Neural progenitor cell (in vitro differentiated cells): ENCODE results near the gene CELA2B. TPM values are rescaled to one million over a fixed set of nuclear protein-coding genes. Genes with fewer than 3 reads are reported as not detected.
A peak's percentile ranks its signal among the peaks of the same experiment; 100 is the strongest.

Source experiments
- DNase-seq: peaks from one replicate; pipeline ENCODE4 v3.0.0-alpha.2; 2016; ENCODE audit warnings: low spot score
- H2AFZ ChIP-seq: fragments of 200-600 bp; sonication (generic); replicated peaks from 2 replicates; pipeline ENCODE4 v1.6.1; 2016; ENCODE audit warnings: antibody characterized with exemption
- H3F3A ChIP-seq: fragments of 200-600 bp; sonication (generic); 2 replicates; pipeline ENCODE4 v1.6.1; 2016; ENCODE audit warnings: antibody characterized with exemption, low read depth
- H3K27ac ChIP-seq: fragments of 200-600 bp; sonication (generic); 2 replicates; pipeline ENCODE4 v1.5.1; 2016; ENCODE audit warnings: mild to moderate bottlenecking
- H3K27me3 ChIP-seq: fragments of 200-600 bp; sonication (generic); 2 replicates; pipeline ENCODE4 v1.6.1; 2016; ENCODE audit warnings: mild to moderate bottlenecking, moderate library complexity
- H3K36me3 ChIP-seq: fragments of 200-600 bp; sonication (generic); 2 replicates; pipeline ENCODE4 v1.5.1; 2016
- H3K4me1 ChIP-seq: fragments of 200-600 bp; sonication (generic); 2 replicates; pipeline ENCODE4 v1.6.1; 2016; ENCODE audit warnings: mixed run types
- H3K4me2 ChIP-seq: fragments of 200-600 bp; sonication (generic); 2 replicates; pipeline ENCODE4 v1.6.1; 2016
- H3K4me3 ChIP-seq: fragments of 200-600 bp; sonication (generic); 2 replicates; pipeline ENCODE4 v1.5.1; 2016
- H3K79me2 ChIP-seq: fragments of 200-600 bp; sonication (generic); 2 replicates; pipeline ENCODE4 v1.6.1; 2016; ENCODE audit warnings: low read depth
- H3K9ac ChIP-seq: fragments of 200-600 bp; sonication (generic); 2 replicates; pipeline ENCODE4 v1.6.1; 2016
- H3K9me3 ChIP-seq: fragments of 200-600 bp; sonication (generic); 2 replicates; pipeline ENCODE4 v1.5.1; 2016; ENCODE audit warnings: low read depth
- H4K20me1 ChIP-seq: fragments of 200-600 bp; sonication (generic); 2 replicates; pipeline ENCODE4 v1.6.1; 2016; ENCODE audit warnings: low read depth
- H3K27ac Mint-ChIP-seq: 3 replicates; pipeline ENCODE4 v1.8.0; 2021; ENCODE audit warnings: mixed read lengths
- H3K27me3 Mint-ChIP-seq: 2 replicates; pipeline ENCODE4 v1.8.0; 2022; ENCODE audit warnings: low read depth, mild to moderate bottlenecking, inconsistent platforms, moderate library complexity, mixed read lengths; ENCODE audit not compliant: insufficient read depth
- H3K36me3 Mint-ChIP-seq: 3 replicates; pipeline ENCODE4 v1.8.0; 2021; ENCODE audit warnings: mixed read lengths
- H3K4me1 Mint-ChIP-seq: 3 replicates; pipeline ENCODE4 v1.8.0; 2021; ENCODE audit warnings: mixed read lengths
- H3K4me3 Mint-ChIP-seq: 3 replicates; pipeline ENCODE4 v1.8.0; 2021; ENCODE audit warnings: mild to moderate bottlenecking, moderate library complexity, mixed read lengths
- H3K9me3 Mint-ChIP-seq: 3 replicates; pipeline ENCODE4 v1.8.0; 2020; ENCODE audit warnings: mixed read lengths
- EZH2 ChIP-seq: fragments of 200-600 bp; sonication (generic); IDR thresholded peaks from 2 replicates; pipeline ENCODE4 v1.6.1; 2017; ENCODE audit warnings: antibody characterized with exemption, mild to moderate bottlenecking, moderate library complexity
- EZH2phosphoT487 ChIP-seq: fragments of 200-600 bp; sonication (generic); IDR thresholded peaks from 2 replicates; pipeline ENCODE4 v1.6.1; 2017; ENCODE audit warnings: antibody characterized with exemption
- total RNA-seq: library from RNA; depleted of rRNA; stranded (reverse); fragments of >200 nt; gene quantifications from 2 replicates; pipeline ENCODE4 v1.2.3, GENCODE V29; 2015; ENCODE audit warnings: low replicate concordance
- TF ChIP-seq, protein P1 (sequence below): fragments of 200-600 bp; sonication (generic); IDR thresholded peaks from 2 replicates; pipeline ENCODE4 v1.5.1; 2017; ENCODE audit warnings: antibody characterized with exemption, mild to moderate bottlenecking

CELA2B gene
- total RNA-seq, 1 donor from 2014 or later: not detected

DNA sequence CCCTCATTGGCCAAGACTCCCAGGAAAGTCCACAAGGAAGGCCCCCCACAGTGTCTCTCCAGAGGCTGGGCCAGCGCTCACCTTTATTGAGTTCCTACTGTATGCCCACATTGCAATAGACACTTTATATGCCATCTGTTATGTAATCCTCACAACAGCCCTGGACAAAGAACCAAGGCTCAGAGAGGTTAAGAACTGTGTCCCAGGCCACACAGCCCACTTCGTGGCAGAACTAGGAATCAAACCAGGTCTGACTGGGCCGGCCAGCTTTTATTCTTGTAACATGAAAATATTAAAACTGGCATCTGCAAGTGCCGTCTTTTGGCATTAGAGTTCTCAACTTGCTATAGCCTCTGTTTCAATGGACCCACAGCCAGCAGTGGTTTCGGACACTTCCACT, 33.1 kb upstream of the CELA2B start:
- Histone ChIP-seq H3K79me2 (no peaks in the 10 kb centered on the region), H3K4me3 (no peak overlapping the region), H3K4me1 (no peaks in the 10 kb centered on the region), H3K36me3 (no peaks in the 10 kb centered on the region), H3K27ac (no peak overlapping the region), H3F3A (no peaks in the 10 kb centered on the region), H3K9ac (no peak overlapping the region), H3K4me2 (no peak overlapping the region), H2AFZ (no peak overlapping the region), H3K27me3 (no peaks in the 10 kb centered on the region), H3K9me3 (no peaks in the 10 kb centered on the region), H4K20me1 (no peaks in the 10 kb centered on the region)
- no peak overlapping the region for H3K4me3 Mint-ChIP-seq
- TF ChIP-seq, protein P1, sequence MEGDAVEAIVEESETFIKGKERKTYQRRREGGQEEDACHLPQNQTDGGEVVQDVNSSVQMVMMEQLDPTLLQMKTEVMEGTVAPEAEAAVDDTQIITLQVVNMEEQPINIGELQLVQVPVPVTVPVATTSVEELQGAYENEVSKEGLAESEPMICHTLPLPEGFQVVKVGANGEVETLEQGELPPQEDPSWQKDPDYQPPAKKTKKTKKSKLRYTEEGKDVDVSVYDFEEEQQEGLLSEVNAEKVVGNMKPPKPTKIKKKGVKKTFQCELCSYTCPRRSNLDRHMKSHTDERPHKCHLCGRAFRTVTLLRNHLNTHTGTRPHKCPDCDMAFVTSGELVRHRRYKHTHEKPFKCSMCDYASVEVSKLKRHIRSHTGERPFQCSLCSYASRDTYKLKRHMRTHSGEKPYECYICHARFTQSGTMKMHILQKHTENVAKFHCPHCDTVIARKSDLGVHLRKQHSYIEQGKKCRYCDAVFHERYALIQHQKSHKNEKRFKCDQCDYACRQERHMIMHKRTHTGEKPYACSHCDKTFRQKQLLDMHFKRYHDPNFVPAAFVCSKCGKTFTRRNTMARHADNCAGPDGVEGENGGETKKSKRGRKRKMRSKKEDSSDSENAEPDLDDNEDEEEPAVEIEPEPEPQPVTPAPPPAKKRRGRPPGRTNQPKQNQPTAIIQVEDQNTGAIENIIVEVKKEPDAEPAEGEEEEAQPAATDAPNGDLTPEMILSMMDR: no peak
- no peak for TF ChIP-seq EZH2phosphoT487
- TF ChIP-seq EZH2: no peak
- H3K9me3 Mint-ChIP-seq: no peaks in the 10 kb centered on the region
- peaks cover 2% of the 10 kb centered on the region for H3K4me1 Mint-ChIP-seq
- no peak overlapping the region for H3K27ac Mint-ChIP-seq
- DNase-seq: no peak
- peaks cover 16% of the 10 kb centered on the region for H3K27me3 Mint-ChIP-seq
- no peaks in the 10 kb centered on the region for H3K36me3 Mint-ChIP-seq

- H3K27me3 Mint-ChIP-seq: peaks cover 16% of the 10 kb centered on the region
- no peaks in the 10 kb centered on the region for H3K36me3 ChIP-seq
Observed at GRCh38 chr1:15443281-15443680, 32.6 kb upstream of the CELA2B start.

GRCh38 chr1:15444468-15445389, 31.2 kb upstream of the CELA2B start:
- Histone ChIP-seq H3K4me3 (no peak overlapping the region), H4K20me1 (no peaks in the 10 kb centered on the region), H3K4me1 (no peaks in the 10 kb centered on the region), H3F3A (no peaks in the 10 kb centered on the region), H3K9ac (no peak overlapping the region), H3K9me3 (no peaks in the 10 kb centered on the region), H3K4me2 (no peak overlapping the region), H3K79me2 (no peaks in the 10 kb centered on the region), H2AFZ (no peak overlapping the region), H3K27me3 (no peaks in the 10 kb centered on the region), H3K36me3 (no peaks in the 10 kb centered on the region), H3K27ac (no peak overlapping the region)
- TF ChIP-seq, protein P1: no peak
- TF ChIP-seq EZH2 (no peak), EZH2phosphoT487 (no peak)
- peak overlapping the region; percentile 74 for H3K27ac Mint-ChIP-seq
- H3K27me3 Mint-ChIP-seq: peaks cover 17% of the 10 kb centered on the region
- no peak for DNase-seq
- H3K9me3 Mint-ChIP-seq: no peaks in the 10 kb centered on the region
- no peaks in the 10 kb centered on the region for H3K36me3 Mint-ChIP-seq
- no peak overlapping the region for H3K4me3 Mint-ChIP-seq
- H3K4me1 Mint-ChIP-seq: peaks cover 2% of the 10 kb centered on the region

More at GRCh38 chr1:15443281-15443680, 32.6 kb upstream of the CELA2B start:
- H3K27me3 ChIP-seq: no peaks in the 10 kb centered on the region
- DNase-seq: no peak
- Mint-ChIP-seq H3K4me3 (no peak overlapping the region), H3K9me3 (no peaks in the 10 kb centered on the region), H3K36me3 (no peaks in the 10 kb centered on the region), H3K27ac (no peak overlapping the region), H3K4me1 (peaks cover 2% of the 10 kb centered on the region)
- TF ChIP-seq EZH2phosphoT487: no peak
- no peak for TF ChIP-seq EZH2
- TF ChIP-seq, protein P1: no peak
- no peaks in the 10 kb centered on the region for H3K79me2 ChIP-seq
- no peak overlapping the region for H3K27ac ChIP-seq
- H2AFZ ChIP-seq: no peak overlapping the region
- no peak overlapping the region for H3K4me2 ChIP-seq
- H3K4me1 ChIP-seq: no peaks in the 10 kb centered on the region
- no peak overlapping the region for H3K9ac ChIP-seq
- H3F3A ChIP-seq: no peaks in the 10 kb centered on the region
- H3K9me3 ChIP-seq: no peaks in the 10 kb centered on the region
- no peaks in the 10 kb centered on the region for H4K20me1 ChIP-seq
- H3K4me3 ChIP-seq: no peak overlapping the region
